ENCODE measurements around the gene ZFYVE9. TPM values are rescaled to one million over a fixed set of nuclear protein-coding genes. Genes with fewer than 3 reads are reported as not detected.
"Not testable (repeated sequence)": the region's sequence is repeated elsewhere in the genome, so short reads cannot be mapped to it uniquely, and the experiment has no call there.

The ZFYVE9 gene
- total RNA-seq, 2 experiments from 2014 or later, result 5.4 to 6.1 TPM

DNA sequence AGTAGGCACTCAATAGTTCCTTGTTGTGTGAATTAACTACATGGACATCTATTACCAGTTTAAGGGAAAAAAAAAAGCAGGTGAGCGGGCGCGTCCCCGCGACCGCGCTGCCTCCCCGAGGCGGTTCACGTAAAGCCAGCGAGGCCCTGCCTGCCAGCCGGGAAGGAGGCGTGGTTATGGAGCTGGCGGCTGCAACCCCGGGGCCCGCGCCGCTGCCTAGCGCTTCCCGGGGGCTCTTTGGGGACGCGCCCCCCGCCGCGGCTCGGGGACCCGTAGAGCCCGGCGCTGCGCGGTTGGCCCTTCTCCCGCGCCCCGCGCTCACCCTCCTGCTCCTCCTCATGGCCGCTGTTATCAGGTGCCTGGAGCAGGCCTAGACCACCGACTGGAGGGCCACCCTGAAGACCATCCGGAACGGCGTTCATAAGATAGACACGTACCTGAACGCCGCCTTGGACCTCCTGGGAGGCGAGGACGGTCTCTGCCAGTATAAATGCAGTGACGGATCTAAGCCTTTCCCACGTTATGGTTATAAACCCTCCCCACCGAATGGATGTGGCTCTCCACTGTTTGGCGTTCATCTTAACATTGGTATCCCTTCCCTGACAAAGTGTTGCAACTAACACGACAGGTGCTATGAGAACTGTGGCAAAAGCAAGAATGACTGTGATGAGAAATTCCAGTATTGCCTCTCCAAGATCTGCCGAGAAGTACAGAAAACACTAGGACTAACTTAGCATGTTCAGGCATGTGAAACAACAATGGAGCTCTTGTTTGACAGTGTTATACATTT, 226.7 kb downstream of the ZFYVE9 start:
- H3K9me3 Mint-ChIP-seq, result no peaks in the 10 kb centered on the region
- no peaks in the 10 kb centered on the region for H3K27me3 Mint-ChIP-seq
- Histone ChIP-seq H3K36me3 (ENCODE audit: insufficient read depth, low read length) (peaks cover 5% of the 10 kb centered on the region), H3K27me3 (ENCODE audit: control insufficient read depth in 1 of 2, insufficient read depth in 2 of 2, low read length in 2 of 2) (no peaks in the 10 kb centered on the region), H3K9me3 (ENCODE audit: control insufficient read depth in 1 of 2, insufficient read depth in 1 of 2, low read length in 2 of 2) (no peaks in the 10 kb centered on the region), H3K4me1 (ENCODE audit: insufficient read depth, low read length) (peaks cover 38% of the 10 kb centered on the region), H3K4me3 (ENCODE audit: low read length) (peak overlapping the region; percentile 16), H3K27ac (ENCODE audit: low read depth in 1 of 2, low read length in 2 of 2) (no peak overlapping the region)
- intact Hi-C loops (cut with DNase I, micrococcal nuclease), result loop anchor here (5.0 to 10.0 kb wide), 8 partner anchors 54 to 1684 kb away; partner anchors contain the start of genes BTF3L4 (in 1 of the 2), FAF1 (in 1 of the 2), IFT25 (in 1 of the 2) and LRRC42 (in 1 of the 2)
- ChIA-PET POLR2A (interaction anchor here (0.6 to 2.2 kb wide), 5 partner anchors 18 to 81 kb away, joined by 3 to 16 read pairs (median 3); partner anchors contain the start of genes ORC1 and PRPF38A), CTCF (interaction anchor here (0.6 to 2.7 kb wide), 5 partner anchors 11 to 318 kb away, joined by 3 to 14 read pairs (median 3); partner anchors contain the start of genes ORC1 and PRPF38A)
- ATAC-seq (ENCODE audit: poor library complexity) (peak; percentile 12), DNase-seq (peak; percentile 30 to 84 (median 58))
- peak overlapping the region; percentile 53 for H3K27ac Mint-ChIP-seq
- peaks cover 51% of the 10 kb centered on the region for H3K4me1 Mint-ChIP-seq (ENCODE audit: low read depth)
- H3K36me3 Mint-ChIP-seq (ENCODE audit: low read depth), result peaks cover 16% of the 10 kb centered on the region
- TF ChIP-seq, protein P1, sequence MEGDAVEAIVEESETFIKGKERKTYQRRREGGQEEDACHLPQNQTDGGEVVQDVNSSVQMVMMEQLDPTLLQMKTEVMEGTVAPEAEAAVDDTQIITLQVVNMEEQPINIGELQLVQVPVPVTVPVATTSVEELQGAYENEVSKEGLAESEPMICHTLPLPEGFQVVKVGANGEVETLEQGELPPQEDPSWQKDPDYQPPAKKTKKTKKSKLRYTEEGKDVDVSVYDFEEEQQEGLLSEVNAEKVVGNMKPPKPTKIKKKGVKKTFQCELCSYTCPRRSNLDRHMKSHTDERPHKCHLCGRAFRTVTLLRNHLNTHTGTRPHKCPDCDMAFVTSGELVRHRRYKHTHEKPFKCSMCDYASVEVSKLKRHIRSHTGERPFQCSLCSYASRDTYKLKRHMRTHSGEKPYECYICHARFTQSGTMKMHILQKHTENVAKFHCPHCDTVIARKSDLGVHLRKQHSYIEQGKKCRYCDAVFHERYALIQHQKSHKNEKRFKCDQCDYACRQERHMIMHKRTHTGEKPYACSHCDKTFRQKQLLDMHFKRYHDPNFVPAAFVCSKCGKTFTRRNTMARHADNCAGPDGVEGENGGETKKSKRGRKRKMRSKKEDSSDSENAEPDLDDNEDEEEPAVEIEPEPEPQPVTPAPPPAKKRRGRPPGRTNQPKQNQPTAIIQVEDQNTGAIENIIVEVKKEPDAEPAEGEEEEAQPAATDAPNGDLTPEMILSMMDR (IDR thresholded peaks at IDR 0.05), result no peak
- peak overlapping the region; percentile 81 for H3K4me3 Mint-ChIP-seq

DNA sequence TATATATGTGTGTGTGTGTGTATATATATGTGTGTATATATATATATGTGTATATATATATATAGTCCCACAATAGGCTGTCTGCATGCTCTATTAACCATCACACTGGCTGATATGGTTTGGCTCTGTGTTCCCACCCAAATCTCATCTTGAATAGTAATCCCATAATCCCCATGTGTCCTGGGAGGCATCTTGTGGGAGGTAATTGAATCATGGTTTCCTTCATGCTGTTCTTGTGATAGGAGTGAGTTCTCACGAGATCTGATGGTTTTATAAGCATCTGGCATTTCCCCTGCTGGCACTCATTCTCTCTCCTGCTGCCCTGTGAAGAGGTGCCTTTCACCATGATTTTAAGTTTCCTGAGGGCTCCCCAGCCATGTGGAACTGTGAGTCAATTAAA, 228.0 kb downstream of the ZFYVE9 start:
- H3K4me3 Mint-ChIP-seq; H3K36me3 Mint-ChIP-seq (ENCODE audit: low read depth); CTCF ChIA-PET; H3K27ac Mint-ChIP-seq; H3K36me3 ChIP-seq (ENCODE audit: insufficient read depth, low read length); DNase-seq; H3K4me3 ChIP-seq (ENCODE audit: low read length); H3K9me3 ChIP-seq (ENCODE audit: control insufficient read depth in 1 of 2, insufficient read depth in 1 of 2, low read length in 2 of 2); H3K27ac ChIP-seq (ENCODE audit: low read depth in 1 of 2, low read length in 2 of 2); H3K9me3 Mint-ChIP-seq; ATAC-seq (ENCODE audit: poor library complexity); H3K27me3 Mint-ChIP-seq; H3K27me3 ChIP-seq (ENCODE audit: control insufficient read depth in 1 of 2, insufficient read depth in 2 of 2, low read length in 2 of 2): not testable (repeated sequence)
- H3K4me1 ChIP-seq (ENCODE audit: insufficient read depth, low read length), result peaks cover 27% of the 10 kb centered on the region
- intact Hi-C loops (cut with DNase I, micrococcal nuclease), result loop anchor here (5.0 to 10.0 kb wide), 8 partner anchors 52 to 1682 kb away; partner anchors contain the start of genes BTF3L4 (in 1 of the 2), FAF1 (in 1 of the 2), IFT25 (in 1 of the 2) and LRRC42 (in 1 of the 2)
- H3K4me1 Mint-ChIP-seq (ENCODE audit: low read depth), result peaks cover 39% of the 10 kb centered on the region
- POLR2A ChIA-PET, result interaction anchor here (2.2 kb wide), 1 partner anchor 54 kb away, joined by 11 read pairs; no protein-coding TSS in a partner anchor

DNA sequence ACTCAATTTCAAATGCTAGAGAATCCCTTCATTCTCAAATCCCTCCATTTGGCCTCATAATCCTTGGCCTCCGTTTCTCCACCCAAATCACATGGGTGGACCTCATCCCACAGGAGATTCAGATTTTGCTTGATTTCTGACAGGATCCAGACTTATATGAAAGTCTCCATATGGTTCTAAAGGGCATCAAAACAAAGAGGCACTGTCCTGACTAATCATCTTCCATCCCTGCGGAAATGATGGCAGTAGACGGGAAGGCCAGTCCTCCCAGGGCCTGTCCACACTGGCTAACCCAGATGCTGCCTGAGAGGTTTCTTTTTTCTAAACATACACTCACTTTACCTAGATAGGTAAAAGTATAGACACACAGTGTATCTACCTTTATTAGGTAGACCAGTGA, 243.5 kb downstream of the ZFYVE9 start:
- Mint-ChIP-seq H3K27me3 (no peaks in the 10 kb centered on the region), H3K27ac (no peak overlapping the region), H3K9me3 (no peaks in the 10 kb centered on the region), H3K36me3 (ENCODE audit: low read depth) (no peaks in the 10 kb centered on the region), H3K4me3 (no peak overlapping the region), H3K4me1 (ENCODE audit: low read depth) (no peaks in the 10 kb centered on the region)
- intact Hi-C loops (cut with DNase I, micrococcal nuclease), result no loop called here
- DNase-seq (no peak), ATAC-seq (ENCODE audit: poor library complexity) (no peak)
- POLR2A ChIA-PET, result no interaction called here
- no peak overlapping the region for H3K27ac ChIP-seq (ENCODE audit: low read depth in 1 of 2, low read length in 2 of 2)
- H3K9me3 ChIP-seq (ENCODE audit: control insufficient read depth in 1 of 2, insufficient read depth in 1 of 2, low read length in 2 of 2), result no peaks in the 10 kb centered on the region
- CTCF ChIA-PET, result no interaction called here
- H3K27me3 ChIP-seq (ENCODE audit: control insufficient read depth in 1 of 2, insufficient read depth in 2 of 2, low read length in 2 of 2), result no peaks in the 10 kb centered on the region
- peaks cover 3% of the 10 kb centered on the region for H3K36me3 ChIP-seq (ENCODE audit: insufficient read depth, low read length)
- TF ChIP-seq, protein P1 (IDR thresholded peaks at IDR 0.05), result no peak
- H3K4me3 ChIP-seq (ENCODE audit: low read length), result no peak overlapping the region
- H3K4me1 ChIP-seq (ENCODE audit: insufficient read depth, low read length), result no peaks in the 10 kb centered on the region
